Erythroblast (primary cell): Measurements from ENCODE around the gene KCNF1.

Source experiments
- DNase-seq, 2 experiments: peaks; one replicate each; lab custom pipeline; 2025; lab: John Stamatoyannopoulos, UW
- GATA1 ChIP-seq: IDR thresholded peaks from 2 replicates; pipeline ENCODE4 v1.6.1; 2011; ENCODE audit warnings: low read depth, mild to moderate bottlenecking, control low read depth, low read length, moderate library complexity
- POLR2A ChIP-seq: IDR thresholded peaks from 2 replicates; pipeline ENCODE4 v1.6.1; 2011; ENCODE audit warnings: mild to moderate bottlenecking, low read length

The KCNF1 gene

DNA sequence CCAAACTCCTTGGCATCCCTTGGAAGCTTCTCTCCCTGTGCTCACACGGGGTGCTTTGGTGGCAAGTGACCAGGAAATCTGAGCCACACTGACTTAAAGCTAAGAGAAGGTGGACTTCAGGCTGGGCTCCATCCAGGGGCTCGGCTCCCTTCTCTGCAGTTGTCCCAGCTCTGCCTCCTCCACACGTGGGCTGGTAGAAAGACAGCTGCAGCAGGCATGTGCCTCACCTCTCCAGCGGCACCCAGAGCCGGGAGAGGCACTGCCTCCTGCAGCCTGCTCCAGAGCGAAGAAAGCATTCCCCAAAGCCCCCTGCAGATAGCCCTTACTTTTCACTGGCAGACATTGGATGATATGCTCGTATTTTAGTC is 11.3 kb downstream of the KCNF1 start:
- TF ChIP-seq GATA1 (no peak), POLR2A (no peak)
- DNase-seq, result no peak

DNA sequence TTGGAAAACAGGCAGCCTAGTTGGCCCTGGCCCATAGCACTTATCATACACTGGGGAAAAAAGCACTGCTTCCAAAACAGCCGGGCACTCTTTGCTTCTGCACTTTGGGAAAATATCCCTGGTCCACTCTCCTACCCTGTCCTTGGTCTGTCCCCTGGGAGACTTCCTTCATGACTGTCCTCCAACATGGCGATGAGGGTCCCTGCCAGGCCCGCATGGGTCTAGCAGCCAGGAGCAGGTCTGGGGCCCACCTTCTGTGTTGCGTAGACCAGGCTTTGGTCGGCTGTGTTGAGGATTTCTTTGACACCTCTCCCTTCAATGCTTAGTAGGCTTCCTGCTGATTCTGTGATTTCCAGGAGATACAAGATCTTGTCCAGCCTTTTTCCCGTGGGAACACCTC is 12.2 kb downstream of the KCNF1 start:
- no peak for TF ChIP-seq GATA1
- no peak for TF ChIP-seq POLR2A
- DNase-seq, result no peak

DNA sequence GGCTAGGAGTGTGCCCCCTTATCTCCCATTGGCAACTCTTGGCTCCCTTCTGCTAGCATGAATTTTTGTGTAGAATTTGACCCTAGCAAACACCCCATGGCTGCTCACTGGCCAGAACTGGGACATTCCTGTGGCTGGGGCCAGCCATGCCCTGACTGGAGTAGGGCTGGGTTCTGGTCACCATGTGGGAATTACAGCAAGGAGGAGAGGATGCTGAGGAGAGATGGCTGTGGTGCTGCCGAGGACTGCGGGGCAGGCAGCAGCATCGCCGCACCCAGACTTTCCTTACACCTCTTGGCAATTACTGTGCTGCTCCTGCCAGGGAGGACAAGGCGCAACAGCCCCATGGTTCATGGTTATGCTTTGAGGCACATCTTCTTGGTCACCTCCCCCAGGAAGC is 12.7 kb downstream of the KCNF1 start:
- DNase-seq, result no peak

DNA sequence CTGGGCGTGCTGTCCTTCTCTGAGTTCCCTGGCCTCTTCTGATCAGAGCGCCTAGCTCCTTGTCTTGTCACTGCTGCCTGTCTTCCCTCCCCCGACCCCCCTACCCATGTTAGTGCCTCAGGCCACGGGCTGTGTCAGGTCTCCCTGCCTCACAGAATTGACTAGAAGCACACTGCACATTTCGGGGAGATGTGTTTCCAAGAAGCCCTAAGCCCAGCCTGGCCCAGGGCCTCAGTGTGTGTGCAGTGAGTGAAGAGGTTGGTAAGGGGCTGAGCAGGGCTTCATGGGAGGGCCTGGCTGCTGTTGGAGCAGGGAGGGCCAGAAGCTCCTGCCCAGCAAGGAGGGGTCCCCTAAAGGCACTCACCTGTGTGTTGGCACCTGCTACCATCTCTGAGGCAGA is 13.1 kb downstream of the KCNF1 start:
- no peak for DNase-seq
- no peak for TF ChIP-seq POLR2A
- no peak for TF ChIP-seq GATA1

More for the DNA sequence above, 12.7 kb downstream of the KCNF1 start:
- TF ChIP-seq POLR2A, result no peak
- no peak for TF ChIP-seq GATA1

DNA sequence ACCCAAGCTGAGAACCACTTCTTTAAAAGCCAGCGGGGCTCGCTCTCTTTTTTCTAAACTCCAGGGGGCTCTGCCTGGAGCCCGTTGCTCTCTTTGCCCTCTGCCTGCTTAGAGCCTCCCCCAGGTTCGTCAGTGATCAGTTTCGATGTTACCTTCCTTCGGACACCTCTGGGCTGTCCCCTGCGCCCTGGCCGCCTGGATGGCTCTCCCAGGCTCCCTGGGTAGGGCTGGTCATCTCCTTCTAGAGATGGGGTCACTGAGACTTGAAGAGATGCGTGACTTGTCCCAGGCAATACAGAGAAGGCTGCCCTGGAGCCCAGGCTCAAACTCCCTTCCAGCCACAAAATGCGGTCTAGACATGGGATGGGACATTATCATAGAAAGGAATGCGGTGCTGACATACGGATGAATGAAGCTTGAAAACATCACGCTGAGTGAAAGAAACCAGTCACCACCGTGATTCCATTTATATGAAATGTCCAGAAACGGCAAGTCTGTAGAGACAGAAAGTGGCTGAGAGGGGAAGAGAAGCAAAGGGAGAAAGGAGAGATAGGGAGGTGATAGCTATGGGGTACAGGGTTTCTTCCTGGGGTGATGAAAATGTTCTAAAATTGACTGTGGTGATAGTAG is 14.6 kb downstream of the KCNF1 start:
- TF ChIP-seq POLR2A (no peak), GATA1 (no peak)
- no peak for DNase-seq

DNA sequence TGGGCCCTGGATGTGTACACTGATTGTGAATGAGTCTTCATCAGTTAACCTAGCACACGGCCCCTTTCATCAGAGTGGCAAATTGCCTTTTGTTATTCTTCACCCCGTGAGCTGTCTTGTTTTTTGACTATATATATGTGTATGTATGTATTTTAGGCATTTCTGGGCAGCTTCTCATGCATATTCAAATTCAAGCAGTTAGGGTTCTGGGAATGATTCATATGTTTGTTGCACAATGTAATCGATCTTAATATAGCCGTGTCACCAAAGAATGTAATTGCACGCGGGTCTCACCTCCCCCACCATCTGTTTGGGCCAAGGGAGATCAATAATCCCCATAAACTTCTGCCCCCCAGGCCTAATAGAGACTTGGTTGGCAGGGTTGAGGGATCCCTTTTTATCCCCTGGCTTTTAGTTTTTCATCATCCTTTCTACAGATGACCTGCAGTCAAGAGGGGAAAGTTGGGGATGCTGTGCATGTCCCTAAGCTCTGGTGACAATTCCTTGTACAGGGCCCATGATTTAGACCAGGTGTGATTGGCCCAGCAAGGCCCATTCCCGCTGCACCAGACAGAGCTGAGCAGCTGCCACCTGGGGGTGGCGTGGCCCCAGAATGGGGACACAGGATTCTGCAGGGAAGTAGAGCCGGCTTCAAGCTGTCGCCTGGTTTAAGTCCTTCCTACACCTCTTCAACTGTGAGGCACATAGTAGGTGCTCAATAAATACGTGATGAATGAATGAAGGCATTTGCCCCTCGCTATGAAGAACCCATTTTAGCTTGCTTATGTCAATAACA is 19.2 kb downstream of the KCNF1 start:
- TF ChIP-seq GATA1 (no peak), POLR2A (no peak)
- DNase-seq, result no peak

DNA sequence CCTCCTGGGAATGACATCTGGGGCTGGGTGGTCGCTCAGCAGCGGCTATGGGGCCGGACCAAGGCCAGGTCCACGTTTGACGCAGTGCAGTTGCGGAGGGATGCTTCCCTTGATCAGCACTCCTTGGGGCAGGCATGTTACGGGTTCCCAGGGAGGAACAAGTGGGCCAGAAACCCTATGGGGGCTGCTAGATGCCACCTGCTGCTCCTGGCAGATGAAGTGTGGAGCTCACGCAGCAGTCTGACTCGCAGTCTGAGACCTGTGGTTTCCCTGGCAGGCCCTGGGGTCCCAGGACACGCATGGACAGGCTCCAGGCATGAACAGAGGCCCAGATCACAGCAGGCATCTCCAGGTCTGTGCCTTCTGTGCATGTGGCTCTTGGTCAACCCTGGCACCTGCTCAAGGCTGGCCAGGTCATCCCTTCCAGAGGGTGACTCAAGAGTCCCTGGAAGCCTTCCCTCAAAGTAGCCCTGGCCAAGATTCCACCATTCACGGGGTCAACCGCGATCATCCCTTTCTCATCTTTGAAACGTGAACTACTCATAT is 20.0 kb downstream of the KCNF1 start:
- no peak for TF ChIP-seq GATA1
- no peak for TF ChIP-seq POLR2A
- no peak for DNase-seq

DNA sequence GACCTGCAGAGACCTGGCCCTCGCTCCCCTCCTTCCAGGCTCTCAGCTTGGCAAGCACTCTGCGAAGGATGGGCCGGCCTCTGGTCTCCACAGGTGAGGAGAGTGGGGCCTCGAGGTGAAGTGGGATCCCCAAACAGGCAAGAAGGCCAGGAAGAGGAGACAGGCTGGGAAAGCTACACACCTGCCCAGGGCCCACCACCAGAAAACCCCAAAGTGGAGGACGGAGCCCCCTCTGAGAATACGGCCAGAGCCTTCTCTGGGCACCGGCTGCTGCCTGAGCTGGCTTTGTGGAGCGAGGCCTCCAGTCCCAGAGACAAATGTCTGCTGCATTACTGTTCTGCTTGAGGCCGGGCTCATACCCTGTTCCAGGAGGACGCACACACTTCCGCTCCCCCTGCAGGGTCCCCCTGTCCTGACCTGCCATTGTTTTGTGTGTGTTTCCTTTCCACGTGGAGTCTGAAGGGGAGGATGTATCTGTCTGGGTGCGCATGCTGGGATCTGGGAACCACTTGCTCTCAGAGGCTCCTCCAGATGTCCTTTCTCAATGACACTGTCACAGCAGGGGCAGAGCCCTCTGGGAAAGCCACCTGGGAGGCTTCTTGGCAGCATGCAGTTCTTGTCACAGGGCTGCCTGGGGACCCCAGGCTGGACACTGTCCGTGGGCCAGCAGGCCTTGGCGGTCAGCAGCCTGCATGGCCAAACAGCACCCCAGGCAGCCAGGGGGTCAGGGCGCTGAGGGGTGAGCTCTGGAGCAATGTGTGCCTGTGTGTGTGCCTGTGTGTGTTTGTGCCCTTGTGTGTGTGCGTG is 20.8 kb downstream of the KCNF1 start:
- DNase-seq, result no peak
- TF ChIP-seq POLR2A (no peak), GATA1 (no peak)

DNA sequence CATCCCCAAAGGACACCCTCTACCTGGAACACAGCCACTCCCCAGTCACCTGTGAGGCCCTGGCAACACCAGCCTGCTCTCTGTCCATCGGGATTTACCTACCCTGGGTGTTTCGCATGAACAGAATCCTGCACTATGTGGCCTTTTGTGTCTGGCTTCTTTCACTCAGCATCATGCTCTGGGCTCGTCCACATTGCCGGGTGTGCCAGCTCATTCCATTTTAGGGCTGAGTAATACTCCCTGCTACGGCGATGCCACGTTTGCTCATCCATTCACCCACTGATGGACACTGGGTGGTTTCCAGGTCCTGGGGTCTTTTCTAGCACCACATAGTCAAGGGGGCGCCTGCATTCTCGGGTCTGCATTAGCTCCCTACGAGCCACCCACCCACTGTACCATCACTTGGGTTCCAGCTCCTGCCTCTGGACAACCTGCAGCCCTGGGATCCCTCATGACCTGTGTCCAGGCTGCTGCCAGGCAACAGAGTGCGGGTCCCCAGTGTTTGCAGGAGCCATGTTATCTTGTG is 22.0 kb downstream of the KCNF1 start:
- no peak for TF ChIP-seq POLR2A
- TF ChIP-seq GATA1, result no peak
- no peak for DNase-seq

DNA sequence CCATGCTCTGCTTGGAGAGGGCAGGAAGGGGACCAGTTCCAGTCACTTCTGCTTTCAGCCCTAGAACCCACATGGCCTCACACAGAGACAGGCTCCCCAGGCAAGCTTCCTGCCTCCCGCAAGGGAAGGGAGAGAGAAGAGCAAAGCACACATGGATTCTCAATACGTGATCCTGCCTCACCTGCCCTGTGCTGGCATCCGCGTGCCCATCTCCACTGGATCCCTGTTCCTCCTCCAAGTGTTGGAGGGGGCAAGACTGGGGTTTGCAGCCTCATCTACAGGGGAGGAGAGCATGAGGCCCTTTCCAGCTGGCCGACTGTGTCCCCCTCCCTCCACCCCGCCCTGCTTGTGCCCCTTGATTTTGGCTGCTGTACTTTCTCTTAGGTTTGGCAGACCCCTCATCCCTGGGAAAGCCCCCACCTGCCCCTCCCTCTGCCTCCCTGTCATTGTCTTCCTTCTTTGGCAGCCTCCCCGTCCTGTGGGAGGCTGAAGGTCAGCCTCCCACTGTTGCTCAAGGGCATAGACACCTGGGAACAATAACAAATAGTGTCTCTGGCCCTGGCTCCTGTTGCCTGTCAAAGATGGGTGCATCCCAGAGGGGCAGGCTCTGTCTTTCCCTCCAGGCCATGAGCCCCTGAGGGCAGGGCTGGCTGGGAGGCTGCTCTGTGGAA is 22.7 kb downstream of the KCNF1 start:
- TF ChIP-seq GATA1, result no peak
- no peak for TF ChIP-seq POLR2A
- DNase-seq, result no peak

DNA sequence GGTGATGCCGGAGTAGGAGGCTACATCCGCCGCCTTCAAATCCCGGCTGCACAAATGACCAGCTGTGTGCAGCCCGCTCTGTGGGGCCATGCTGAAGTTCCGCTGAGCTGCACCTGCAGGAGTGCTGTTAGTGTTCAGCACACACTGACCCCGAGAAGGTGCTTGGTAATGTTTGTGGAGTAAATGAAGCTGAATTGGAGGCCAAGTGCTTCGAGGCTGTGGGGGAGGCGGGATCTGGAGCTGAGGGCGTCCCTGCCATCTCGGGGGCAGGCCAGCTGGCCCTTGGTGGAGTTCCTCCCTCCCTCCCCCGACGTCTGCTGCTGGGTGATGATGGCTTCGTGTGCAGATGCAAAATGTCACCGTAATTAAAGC is 23.2 kb downstream of the KCNF1 start:
- no peak for TF ChIP-seq POLR2A
- no peak for TF ChIP-seq GATA1
- DNase-seq, result no peak

DNA sequence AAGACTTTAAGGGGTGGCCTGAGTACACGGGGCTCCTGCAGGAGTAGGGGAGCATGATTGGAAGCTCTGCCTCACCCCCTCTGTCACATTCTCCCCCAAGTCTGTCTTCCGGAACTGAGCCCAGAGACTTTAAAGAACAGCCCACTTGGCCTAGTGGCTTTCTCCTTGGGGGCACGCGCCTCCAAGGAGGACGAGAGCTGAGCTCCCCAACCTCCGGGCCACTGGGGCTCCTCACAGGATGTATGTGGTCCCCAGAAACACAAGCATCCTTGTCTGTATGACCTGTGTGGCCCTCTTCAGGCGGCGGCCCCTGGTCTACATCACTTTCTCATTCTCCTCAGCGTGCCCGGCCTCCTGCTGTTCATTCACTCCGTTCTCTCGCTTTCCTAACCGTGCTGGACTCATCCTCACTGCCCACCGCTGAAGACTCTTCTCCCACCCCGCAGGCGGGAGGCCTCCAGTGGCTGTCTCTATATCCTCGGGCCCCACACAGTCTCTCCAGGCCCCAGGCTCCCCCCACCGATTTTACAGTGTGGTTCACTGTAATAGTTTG is 23.7 kb downstream of the KCNF1 start:
- no peak for TF ChIP-seq POLR2A
- TF ChIP-seq GATA1, result no peak
- DNase-seq, result no peak
